GM21381 (cell line): ENCODE data around the gene ABHD8.

Source experiments
- ATAC-seq: cut with Tn5 transposase; IDR thresholded peaks from one replicate; pipeline ENCODE4 v1.9.1; 2021; ENCODE audit warnings: mild to moderate bottlenecking, moderate library complexity; ENCODE audit not compliant: unreplicated experiment

Gene ABHD8

GRCh38 chr19:17243830-17244617, 59.2 kb downstream of the ABHD8 start:
- no peak for ATAC-seq

DNA sequence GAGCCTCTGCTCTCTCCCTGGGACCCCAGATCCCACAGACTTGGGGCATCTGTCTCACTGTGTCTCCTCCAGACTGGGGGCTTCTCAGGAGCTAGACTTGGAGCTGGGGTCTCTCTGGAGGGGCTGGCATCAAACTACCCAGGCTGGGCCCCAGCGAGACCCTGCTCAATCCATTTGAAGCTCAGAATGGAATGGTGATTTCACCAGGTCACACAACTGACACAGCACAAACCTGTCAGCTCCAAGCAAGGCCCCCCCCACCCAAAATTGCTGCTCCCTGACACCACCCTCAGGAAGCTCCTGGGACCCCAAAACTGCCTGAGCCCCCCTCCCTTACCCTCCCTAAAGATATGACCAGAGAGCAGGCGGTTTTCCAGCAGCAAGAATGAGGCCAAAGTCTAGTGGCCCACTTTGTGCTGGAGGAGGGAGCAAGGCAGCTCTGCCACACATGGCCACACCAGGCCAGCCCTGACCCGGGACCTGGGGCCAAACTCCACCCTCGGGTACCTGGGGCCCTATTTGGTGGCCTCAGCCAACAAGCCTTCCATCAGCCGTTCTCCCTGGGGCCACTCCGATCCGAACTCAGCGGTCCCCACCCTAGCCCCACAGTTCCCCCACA, 59.9 kb downstream of the ABHD8 start:
- ATAC-seq: no peak

- ATAC-seq: no peak
Measured at GRCh38 chr19:17242431-17243208, 60.6 kb downstream of the ABHD8 start.
